B cell (primary cell): ENCODE results near the gene WDR26. TPM values are rescaled to one million over a fixed set of nuclear protein-coding genes. Genes with fewer than 3 reads are reported as not detected.

Experiments used
- ATAC-seq: fragments of 200-7000 bp; cut with Tn5 transposase; one replicate; pipeline ENCODE4 v1.10.0; 2021; ENCODE audit warnings: low read depth, mild to moderate bottlenecking, moderate number of reproducible peaks, moderate library complexity
- CTCF ChIA-PET: fragments of 350-600 bp; sonication (Branson Sonifier 250); formaldehyde crosslinking; loops from one replicate; lab custom pipeline; 2021; ENCODE audit warnings: antibody characterized with exemption, inconsistent platforms; lab: Charles Lee
- POLR2A ChIA-PET: fragments of 350-600 bp; sonication (Branson Sonifier 250); formaldehyde crosslinking; loops from one replicate; lab custom pipeline; 2021; ENCODE audit warnings: antibody characterized with exemption; lab: Charles Lee
- DNase-seq: peaks from one replicate; pipeline ENCODE4 v3.0.0; 2013
- H2AFZ ChIP-seq: 2 replicates; pipeline ENCODE4 v1.6.1; 2012; ENCODE audit warnings: mild to moderate bottlenecking, low read depth, low read length; ENCODE audit not compliant: insufficient read depth, poor library complexity, severe bottlenecking
- H3K27ac ChIP-seq, 2 donors: 1 replicate in 1 of 2; 2 replicates in 1 of 2; pipeline ENCODE4 v1.5.1; 2012 to 2013; ENCODE audit warnings: low read length in 2 of 2, mild to moderate bottlenecking in 2 of 2, moderate library complexity in 1 of 2
- H3K27me3 ChIP-seq, 4 experiments: fragments of 200-600 bp in 1 of 4; sonication (generic) in 1 of 4; replicated peaks in 1 of 4; 1 replicate in 2 of 4; 2 replicates in 2 of 4; pipeline versions ENCODE4 v1.6.1 to v1.7.0; 2013 to 2016; ENCODE audit warnings: low read length in 3 of 4, mild to moderate bottlenecking in 2 of 4, mixed read lengths in 1 of 4, moderate library complexity in 1 of 4; ENCODE audit not compliant: insufficient read depth in 4 of 4, control insufficient read depth in 3 of 4; ENCODE audit errors: control extremely low read depth in 1 of 4
- H3K36me3 ChIP-seq, 2 experiments: replicated peaks in 1 of 2; 1 replicate in 1 of 2; 2 replicates in 1 of 2; pipeline versions ENCODE4 v1.6.1 to v1.7.1; 2013; ENCODE audit warnings: low read length in 1 of 2; ENCODE audit not compliant: insufficient read depth in 2 of 2, control insufficient read depth in 1 of 2; ENCODE audit errors: control extremely low read depth in 1 of 2, extremely low read depth in 1 of 2
- H3K4me1 ChIP-seq, 2 donors: fragments of 200-600 bp in 1 of 2; sonication (generic) in 1 of 2; 1 replicate in 1 of 2; 2 replicates in 1 of 2; pipeline versions ENCODE4 v1.5.1 to v1.6.1; 2013 to 2017; ENCODE audit warnings: low read length in 2 of 2; ENCODE audit not compliant: control insufficient read depth in 2 of 2, insufficient read depth in 2 of 2
- H3K4me2 ChIP-seq: replicated peaks from 2 replicates; pipeline ENCODE3; 2012; ENCODE audit warnings: mild to moderate bottlenecking, low read depth, low read length; ENCODE audit not compliant: poor library complexity, severe bottlenecking
- H3K4me3 ChIP-seq, 5 experiments: fragments of 200-600 bp in 1 of 5; sonication (generic) in 1 of 5; 1 replicate in 3 of 5; 2 replicates in 2 of 5; pipeline versions ENCODE4 v1.5.1 to v1.7.0; 2011 to 2016; ENCODE audit warnings: low read length in 4 of 5, mild to moderate bottlenecking in 4 of 5, low read depth in 2 of 5, control low read depth in 1 of 5, moderate library complexity in 1 of 5; ENCODE audit not compliant: insufficient read depth in 1 of 5; ENCODE audit errors: control extremely low read depth in 1 of 5, extremely low read depth in 1 of 5
- H3K79me2 ChIP-seq: fragments of 200-600 bp; sonication (generic); one replicate; pipeline ENCODE4 v1.6.0; 2016; ENCODE audit warnings: low read length; ENCODE audit not compliant: control insufficient read depth, insufficient read depth
- H3K9ac ChIP-seq: fragments of 200-600 bp; sonication (generic); 2 replicates; pipeline ENCODE4 v1.6.1; 2017; ENCODE audit warnings: mild to moderate bottlenecking, low read length, moderate library complexity
- H3K9me3 ChIP-seq, 3 donors: one replicate each; pipeline versions ENCODE4 v1.6.1 to v1.7.1; 2013; ENCODE audit warnings: low read length in 2 of 3; ENCODE audit not compliant: control insufficient read depth in 2 of 3, insufficient read depth in 1 of 3; ENCODE audit errors: control extremely low read depth in 1 of 3
- H4K20me1 ChIP-seq: 2 replicates; pipeline ENCODE4 v1.6.0; 2012; ENCODE audit warnings: mild to moderate bottlenecking, low read length; ENCODE audit not compliant: insufficient read depth, control insufficient read depth, poor library complexity, severe bottlenecking
- H3K27ac Mint-ChIP-seq: one replicate; pipeline ENCODE4 v1.8.0; 2021; ENCODE audit warnings: mixed read lengths
- H3K27me3 Mint-ChIP-seq: one replicate; pipeline ENCODE4 v1.8.0; 2021; ENCODE audit warnings: mixed read lengths
- H3K4me1 Mint-ChIP-seq: one replicate; pipeline ENCODE4 v1.8.0; 2021; ENCODE audit warnings: mixed read lengths
- H3K4me3 Mint-ChIP-seq: one replicate; pipeline ENCODE4 v1.8.0; 2021; ENCODE audit warnings: mixed read lengths
- H3K9me3 Mint-ChIP-seq: one replicate; pipeline ENCODE4 v1.8.0; 2022; ENCODE audit warnings: mixed read lengths; ENCODE audit not compliant: insufficient read depth
- CTCF ChIP-seq: fragments of 200-600 bp; IDR thresholded peaks from one replicate; pipeline ENCODE4 v1.8.0; 2022; ENCODE audit warnings: antibody characterized with exemption, mild to moderate bottlenecking
- EZH2 ChIP-seq: IDR thresholded peaks from 2 replicates; pipeline ENCODE4 v1.6.1; 2012; ENCODE audit warnings: borderline replicate concordance, low read depth, mild to moderate bottlenecking, moderate library complexity, low read length; ENCODE audit not compliant: insufficient read depth, poor library complexity, severe bottlenecking
- WGBS: methylation state at CpG from one replicate; pipeline ENCODE4 v1.1.5; 2013; ENCODE audit warnings: missing lambda C conversion rate; ENCODE audit not compliant: insufficient coverage; 5-methylcytosine and 5-hydroxymethylcytosine counted together
- intact Hi-C: fragments of 100-400 bp; cut with micrococcal nuclease; formaldehyde crosslinking; loops from one replicate; pipeline ENCODE4 v1.10.0; 2022
- polyA plus RNA-seq: library from polyadenylated mRNA; depleted of rRNA; stranded (reverse); fragments of >200 nt; gene quantifications from 2 replicates; pipeline ENCODE4 v1.2.3, GENCODE V29; 2012
- total RNA-seq, 2 donors: library from RNA; stranded (reverse); fragments of 120-200 nt in 1 of 2; gene quantifications; 1 replicate in 1 of 2; 2 replicates in 1 of 2; pipeline versions ENCODE4 v1.2.3 to v1.2.4, GENCODE V29; 2013 to 2022

Gene WDR26
- total and polyA plus RNA-seq, 2 donors (not counting 1 experiment from before 2014, with no cell fraction given) = 35.7 to 108 TPM

DNA sequence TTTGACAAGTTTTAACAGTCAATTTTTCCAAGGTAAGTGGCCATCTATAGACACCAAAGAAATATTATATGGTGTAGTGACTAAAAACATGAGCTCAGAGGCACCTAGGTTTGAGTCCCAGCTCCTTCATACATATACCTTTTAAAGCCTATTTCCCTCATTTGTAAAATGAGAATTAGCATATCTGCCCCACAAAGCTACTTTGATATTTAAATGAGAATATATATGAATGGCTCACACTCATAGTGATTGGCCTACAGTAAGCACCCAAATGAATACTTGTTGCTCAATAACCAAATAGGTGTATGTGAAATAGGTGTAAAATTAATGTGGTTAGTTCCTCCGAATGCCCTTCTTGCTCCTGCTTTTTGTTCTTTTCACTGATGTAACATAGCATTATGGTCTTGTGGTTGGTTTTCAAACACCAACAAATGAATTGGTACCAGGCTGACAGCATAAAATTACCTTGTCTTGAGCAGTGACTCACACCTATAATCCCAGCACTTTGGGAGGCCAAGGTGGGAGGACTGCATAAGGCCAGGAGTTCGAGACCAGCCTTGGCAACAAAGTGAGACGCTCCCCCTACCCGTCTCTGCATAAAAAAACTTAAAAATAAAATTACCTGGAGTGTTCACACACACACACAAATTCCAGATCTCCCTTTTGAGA, 52.6 kb downstream of the WDR26 start:
- TF ChIP-seq CTCF = no peak
- no peak for TF ChIP-seq EZH2
- H2AFZ ChIP-seq = no peak overlapping the region
- POLR2A ChIA-PET = interaction anchor here (0.6 kb wide), 1 partner anchor 214 kb away, joined by 6 read pairs; no protein-coding TSS in a partner anchor
- H3K36me3 ChIP-seq = peaks cover 0 to 9% of the 10 kb centered on the region in 2 experiments
- no peak overlapping the region for H3K27ac ChIP-seq
- no peaks in the 10 kb centered on the region for H3K9me3 ChIP-seq
- H3K9ac ChIP-seq = no peak overlapping the region
- DNase-seq = no peak
- Mint-ChIP-seq H3K4me1 (peaks cover 21% of the 10 kb centered on the region), H3K4me3 (no peak overlapping the region), H3K9me3 (no peaks in the 10 kb centered on the region), H3K27ac (no peak overlapping the region), H3K27me3 (no peaks in the 10 kb centered on the region)
- intact Hi-C loops = no loop called here
- CTCF ChIA-PET = no interaction called here
- no peak for ATAC-seq
- H4K20me1 ChIP-seq = peaks cover 3% of the 10 kb centered on the region
- WGBS = no CpG with 5 or more reads among the region's 4 CpGs
- peaks cover 18% of the 10 kb centered on the region in 2 donors for H3K4me1 ChIP-seq
- H3K4me2 ChIP-seq = no peak overlapping the region
- H3K4me3 ChIP-seq = no peak overlapping the region
- H3K27me3 ChIP-seq = no peaks in the 10 kb centered on the region
- H3K79me2 ChIP-seq = no peaks in the 10 kb centered on the region

- ChIA-PET POLR2A (no interaction called here), CTCF (no interaction called here)
Observed at GRCh38 chr1:224380003-224380402, 54.6 kb downstream of the WDR26 start.

More at GRCh38 chr1:224380003-224380402, 54.6 kb downstream of the WDR26 start:
- Mint-ChIP-seq H3K27me3 (no peaks in the 10 kb centered on the region), H3K9me3 (no peaks in the 10 kb centered on the region), H3K4me1 (peaks cover 21% of the 10 kb centered on the region), H3K27ac (no peak overlapping the region), H3K4me3 (peak overlapping the region; percentile 27)
- DNase-seq = peak; percentile 18
- Histone ChIP-seq H3K36me3 (peaks cover 0 to 23% of the 10 kb centered on the region in 2 experiments), H4K20me1 (no peaks in the 10 kb centered on the region), H3K4me1 (peaks cover 18% of the 10 kb centered on the region in 2 donors), H3K4me3 (no peak overlapping the region), H3K9me3 (no peaks in the 10 kb centered on the region), H3K79me2 (no peaks in the 10 kb centered on the region), H3K27me3 (no peaks in the 10 kb centered on the region), H3K4me2 (peak overlapping the region; percentile 53), H2AFZ (no peak overlapping the region), H3K9ac (peak overlapping the region; percentile 27), H3K27ac (no peak overlapping the region)
- intact Hi-C loops = no loop called here
- no peak for TF ChIP-seq CTCF
- no peak for TF ChIP-seq EZH2
- no peak for ATAC-seq
- 0% methylated on average over 1 of the region's 4 CpGs for WGBS
